ENCODE measurements around the gene WDR70.

GRCh38 chr5:37717276-37717612 is 338.1 kb downstream of the WDR70 start:
- TF ChIP-seq CTCF (conservative IDR thresholded peaks at IDR 0.05; ENCODE audit: low read length) (no peak), EZH2phosphoT487 (IDR thresholded peaks at IDR 0.05; ENCODE audit: borderline replicate concordance) (no peak)

Data from Loucy (cell line).